Measurements from ENCODE around the gene SNAPC1.
"Not testable (repeated sequence)": the region's sequence is repeated elsewhere in the genome, so short reads cannot be mapped to it uniquely, and the experiment has no call there.

The SNAPC1 gene

DNA sequence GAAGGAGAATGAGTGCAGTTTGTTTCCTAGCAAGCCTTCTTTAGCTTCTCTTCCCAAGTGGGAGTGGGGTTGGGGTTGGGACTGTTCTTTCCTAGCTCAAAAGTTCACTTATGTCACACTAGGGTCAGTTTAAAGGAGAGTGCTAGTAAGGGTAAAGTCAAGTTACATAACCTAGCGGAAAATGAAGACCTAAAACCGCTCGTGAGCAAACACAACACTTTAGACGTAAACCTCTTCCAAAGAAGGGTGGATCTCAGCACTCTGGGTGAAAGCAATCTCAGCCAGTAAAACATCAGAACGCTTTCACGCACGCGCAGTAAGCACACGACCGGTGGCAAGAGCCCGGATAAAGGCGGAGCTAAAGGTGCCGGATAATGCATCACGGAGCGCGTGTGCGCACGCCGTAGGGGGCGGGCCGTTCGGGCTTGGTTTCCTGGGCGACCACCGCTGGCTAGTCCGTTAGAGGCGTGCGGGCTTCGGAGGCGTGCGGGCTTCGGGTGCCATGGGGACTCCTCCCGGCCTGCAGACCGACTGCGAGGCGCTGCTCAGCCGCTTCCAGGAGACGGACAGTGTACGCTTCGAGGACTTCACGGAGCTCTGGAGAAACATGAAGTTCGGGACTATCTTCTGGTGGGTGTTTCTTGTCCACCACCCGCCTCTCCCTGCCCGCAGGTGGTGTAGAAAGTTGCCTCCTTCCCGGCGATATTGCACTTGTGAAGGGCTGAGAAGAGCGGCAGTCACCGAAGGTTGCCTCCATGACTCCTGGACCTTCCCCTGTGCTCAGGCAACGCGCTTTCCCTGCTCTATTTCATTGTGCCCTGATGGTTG is at the start of gene SNAPC1:
Gene SNAPC1 (plus strand): TSS at position 462 of the 828 bp plus-strand sequence. CDS start 41 bp downstream, at position 503.
- peak; percentile 96 for DNase-seq (ENCODE audit: low read depth)

GRCh38 chr14:61713724-61714437 is 48.3 kb upstream of the SNAPC1 start:
- no peak for DNase-seq (ENCODE audit: low read depth)

DNA sequence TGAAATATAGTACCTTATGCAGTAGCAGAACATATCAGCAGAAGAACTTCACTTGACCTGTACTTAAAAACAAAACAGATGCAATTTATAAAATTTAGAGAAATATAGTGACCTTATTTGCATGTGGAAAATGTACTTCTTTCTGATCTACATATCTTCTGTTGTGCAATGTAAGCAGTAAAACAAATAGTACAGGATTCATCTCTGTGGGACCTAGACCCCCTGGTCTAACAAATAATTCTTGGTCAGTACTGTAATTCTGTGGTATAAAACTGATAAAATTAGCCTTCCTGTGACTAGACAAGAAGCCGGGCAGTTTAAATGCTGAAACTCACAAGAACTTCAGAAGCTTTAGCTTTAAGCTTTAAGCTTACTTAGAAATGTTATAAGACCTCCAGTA is 45.3 kb upstream of the SNAPC1 start:
- DNase-seq (ENCODE audit: low read depth), result no peak

- no peak for DNase-seq (ENCODE audit: low read depth)
Measured at GRCh38 chr14:61718039-61718438, 44.2 kb upstream of the SNAPC1 start.

DNA sequence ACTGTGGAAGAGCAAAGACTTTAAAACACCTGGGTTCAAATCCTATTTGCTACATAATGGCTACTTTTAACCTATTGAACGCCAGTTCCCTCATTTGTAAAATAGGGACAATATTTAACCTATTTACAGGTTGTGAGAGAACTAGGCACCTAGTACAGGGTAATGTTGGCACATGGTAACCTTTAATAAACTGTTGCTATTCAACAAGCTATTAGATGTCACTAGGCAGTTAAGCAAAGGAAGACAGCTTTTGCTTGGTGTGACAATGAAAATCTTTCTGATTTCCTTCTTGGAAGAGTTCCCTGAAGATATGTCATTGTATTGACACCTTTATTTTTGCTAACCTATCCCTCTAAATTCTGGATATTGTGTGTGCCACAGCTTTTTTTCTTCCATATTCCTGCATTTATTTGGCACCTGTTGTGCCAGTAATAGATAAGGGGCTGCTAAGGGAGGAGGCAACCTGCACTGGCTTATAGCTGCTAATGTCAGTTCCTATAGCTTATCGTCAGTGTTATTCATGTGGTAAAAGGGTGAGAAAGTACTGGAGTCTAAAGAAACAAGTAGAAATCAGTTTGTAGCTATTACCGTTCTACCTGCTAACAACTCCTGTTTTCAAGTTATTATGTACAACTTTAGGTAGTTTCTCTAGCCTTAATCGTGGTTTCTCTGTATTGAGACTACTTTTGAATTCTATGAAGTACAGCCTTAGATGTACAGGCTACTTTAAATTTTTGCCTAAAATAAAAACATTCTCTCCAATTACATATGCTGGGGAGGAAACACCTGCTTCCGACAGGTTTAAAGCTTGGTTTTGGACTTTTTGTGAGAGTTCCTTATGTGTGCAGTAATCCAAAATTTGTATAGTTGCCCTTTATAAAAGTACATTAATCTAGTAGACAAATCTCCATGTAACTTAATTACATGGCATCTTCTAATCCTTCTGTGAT is 42.6 kb upstream of the SNAPC1 start:
- no peak for DNase-seq (ENCODE audit: low read depth)

- no peak for DNase-seq (ENCODE audit: low read depth)
Measured at GRCh38 chr14:61720294-61720661, 41.9 kb upstream of the SNAPC1 start.

- no peak for DNase-seq (ENCODE audit: low read depth)
Measured at GRCh38 chr14:61720741-61721140, 41.5 kb upstream of the SNAPC1 start.

DNA sequence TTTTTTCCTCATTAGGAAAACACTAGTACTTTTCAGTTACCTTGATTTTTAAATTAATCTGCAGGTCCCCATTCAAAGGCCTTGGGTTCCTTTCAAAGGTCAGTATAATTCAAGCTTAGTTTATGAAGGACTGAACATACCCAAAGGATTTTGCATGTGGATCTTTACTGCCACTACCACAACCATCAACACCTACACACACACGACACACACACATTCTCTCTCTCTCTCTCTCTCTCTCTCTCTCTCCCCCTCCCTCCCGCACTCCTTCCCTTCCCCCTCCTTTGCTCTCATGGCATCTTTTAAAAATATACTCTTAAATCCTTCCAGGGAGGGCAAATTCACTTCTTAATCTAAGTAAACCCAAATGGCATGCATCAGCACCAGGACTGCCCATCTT is 38.1 kb upstream of the SNAPC1 start:
- no peak for DNase-seq (ENCODE audit: low read depth)

GRCh38 chr14:61726778-61727658 is 35.2 kb upstream of the SNAPC1 start:
- no peak for DNase-seq (ENCODE audit: low read depth)

DNA sequence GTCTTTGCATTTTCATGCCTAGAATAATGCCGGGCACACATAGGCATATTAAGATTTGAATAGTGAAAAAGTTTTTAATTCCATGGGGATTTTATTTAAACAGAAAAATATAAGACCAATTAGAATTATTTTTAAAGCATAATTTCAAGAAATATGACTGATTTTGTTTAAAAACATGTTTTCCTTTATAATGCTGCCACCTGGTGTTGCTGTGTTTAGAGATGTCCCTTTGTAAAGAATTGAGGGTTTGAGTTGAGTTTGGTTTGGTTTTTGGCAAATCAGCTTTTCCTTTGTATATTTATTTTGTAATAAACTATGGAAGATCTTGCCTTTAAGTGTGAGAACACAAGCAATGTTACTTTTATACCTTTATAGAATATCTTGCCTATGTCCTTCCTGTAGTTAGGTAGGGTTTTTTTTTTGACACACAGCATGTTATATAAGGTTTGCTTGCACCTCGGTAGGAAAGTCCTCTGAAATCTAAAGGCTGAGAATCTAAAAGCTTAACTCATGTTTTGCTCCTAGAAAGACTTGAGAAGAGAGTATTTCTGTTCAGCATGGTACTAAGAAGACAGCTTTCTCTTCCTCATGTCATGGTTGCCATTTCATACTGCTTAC is 31.4 kb upstream of the SNAPC1 start:
- DNase-seq (ENCODE audit: low read depth), result no peak

DNA sequence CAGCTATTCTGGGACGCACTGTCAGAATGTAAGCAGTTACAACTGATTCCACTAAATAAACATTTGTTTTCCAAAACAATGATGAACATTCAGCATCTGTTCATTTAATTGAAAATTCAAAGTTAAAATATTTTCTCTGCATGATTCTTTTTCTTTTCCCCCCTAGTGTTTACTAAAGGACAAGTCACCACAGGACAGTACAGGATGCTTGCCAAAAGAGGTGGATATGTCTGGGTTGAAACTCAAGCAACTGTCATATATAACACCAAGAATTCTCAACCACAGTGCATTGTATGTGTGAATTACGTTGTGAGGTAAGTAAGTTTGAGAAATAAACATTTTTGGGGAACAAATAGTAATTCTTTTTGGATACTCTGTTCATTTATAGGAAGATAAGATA is 28.2 kb upstream of the SNAPC1 start:
- no peak for DNase-seq (ENCODE audit: low read depth)

DNA sequence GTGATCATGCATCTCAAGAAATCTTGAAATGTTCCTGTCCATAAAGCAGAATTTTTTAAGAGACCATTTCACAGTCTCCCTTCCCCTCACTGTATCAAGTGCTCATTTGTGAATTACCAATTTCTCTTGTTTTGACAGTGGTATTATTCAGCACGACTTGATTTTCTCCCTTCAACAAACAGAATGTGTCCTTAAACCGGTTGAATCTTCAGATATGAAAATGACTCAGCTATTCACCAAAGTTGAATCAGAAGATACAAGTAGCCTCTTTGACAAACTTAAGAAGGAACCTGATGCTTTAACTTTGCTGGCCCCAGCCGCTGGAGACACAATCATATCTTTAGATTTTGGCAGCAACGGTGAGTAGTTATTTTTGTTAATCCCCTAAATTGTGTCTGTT is 25.5 kb upstream of the SNAPC1 start:
- no peak for DNase-seq (ENCODE audit: low read depth)

- DNase-seq (ENCODE audit: low read depth), result no peak
Measured at GRCh38 chr14:61737915-61738314, 24.3 kb upstream of the SNAPC1 start.

GRCh38 chr14:61739133-61739532 is 23.1 kb upstream of the SNAPC1 start:
- no peak for DNase-seq (ENCODE audit: low read depth)

DNA sequence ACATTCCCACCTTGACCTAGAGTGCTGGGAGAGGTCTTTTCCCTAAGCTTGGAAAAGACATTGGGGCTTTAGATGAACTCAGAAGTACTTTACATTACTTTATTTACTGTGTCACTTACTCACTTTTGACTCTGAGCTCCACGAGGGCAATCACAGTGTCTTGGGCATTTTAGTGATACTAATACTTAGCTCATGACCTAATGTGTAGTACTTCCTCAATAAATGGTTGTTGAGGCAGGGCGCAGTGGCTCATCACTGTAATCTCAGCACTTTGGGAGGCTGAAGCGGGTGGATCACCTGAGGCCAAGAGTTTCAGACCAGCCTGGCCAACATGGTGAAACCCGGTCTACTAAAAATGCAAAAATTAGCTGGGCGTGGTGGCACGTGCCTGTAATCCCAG is 19.8 kb upstream of the SNAPC1 start:
- no peak for DNase-seq (ENCODE audit: low read depth)

DNA sequence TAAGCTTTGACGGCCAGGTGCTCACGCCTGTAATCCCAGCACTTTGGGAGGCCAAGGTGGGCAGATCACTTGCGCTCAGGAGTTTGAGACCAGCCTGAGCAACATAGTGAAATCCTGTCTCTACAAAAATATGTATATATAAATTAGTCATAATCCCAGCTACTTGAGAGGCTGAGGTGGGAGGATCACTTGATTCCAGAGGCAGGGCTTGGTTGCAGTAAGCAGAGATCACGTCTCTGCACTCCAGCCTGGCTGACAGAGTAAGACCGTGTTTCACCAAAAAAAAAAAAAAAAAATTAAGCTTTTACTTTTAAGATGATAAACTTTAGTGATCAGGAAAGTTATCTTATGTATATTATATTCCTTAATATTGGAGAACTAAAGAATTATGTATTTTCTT is 18.0 kb upstream of the SNAPC1 start:
- no peak for DNase-seq (ENCODE audit: low read depth)

GRCh38 chr14:61746346-61746745 is 15.9 kb upstream of the SNAPC1 start:
- not testable (repeated sequence) for DNase-seq (ENCODE audit: low read depth)

- DNase-seq (ENCODE audit: low read depth), result no peak
Measured at GRCh38 chr14:61746881-61747280, 15.3 kb upstream of the SNAPC1 start.

GRCh38 chr14:61747342-61747741 is 14.9 kb upstream of the SNAPC1 start:
- DNase-seq (ENCODE audit: low read depth), result no peak

GRCh38 chr14:61749264-61749663 is 13.0 kb upstream of the SNAPC1 start:
- no peak for DNase-seq (ENCODE audit: low read depth)

GRCh38 chr14:61749867-61750266 is 12.4 kb upstream of the SNAPC1 start:
- no peak for DNase-seq (ENCODE audit: low read depth)
